SK-N-SH treated with all-trans-retinoic acid at 6 μM for 48 hours (cell line): Measurements from ENCODE around the gene KCNQ5.
"Not testable (repeated sequence)": the region's sequence is repeated elsewhere in the genome, so short reads cannot be mapped to it uniquely, and the experiment has no call there.

Source experiments
- ATAC-seq: fragments of 200-7000 bp; cut with Tn5 transposase; 3 replicates; pipeline ENCODE4 v1.9.1; 2020; ENCODE audit warnings: mild to moderate bottlenecking, moderate library complexity
- ARNTL ChIP-seq: fragments of 450-650 bp; formaldehyde crosslinking; IDR thresholded peaks from 2 replicates; pipeline ENCODE4 v1.5.0; 2020; ENCODE audit warnings: low read depth, mild to moderate bottlenecking, moderate library complexity, borderline replicate concordance
- BACH2 ChIP-seq: fragments of 250-450 bp; sonication (Bioruptor Pico); IDR thresholded peaks from 2 replicates; pipeline ENCODE4 v1.9.0; 2021; ENCODE audit warnings: mild to moderate bottlenecking, borderline replicate concordance
- CREB5 ChIP-seq: fragments of 250-450 bp; sonication (Bioruptor Pico); IDR thresholded peaks from 2 replicates; pipeline ENCODE4 v1.5.1; 2020; ENCODE audit warnings: low read depth, mild to moderate bottlenecking, moderate library complexity
- CSDC2 ChIP-seq: fragments of 250-450 bp; sonication (Bioruptor Pico); IDR thresholded peaks from 2 replicates; pipeline ENCODE4 v1.5.0; 2020; ENCODE audit warnings: mild to moderate bottlenecking, moderate library complexity
- CSRNP3 ChIP-seq: fragments of 250-450 bp; sonication (Bioruptor Pico); IDR thresholded peaks from 2 replicates; pipeline ENCODE4 v1.5.1; 2021; ENCODE audit warnings: mild to moderate bottlenecking, moderate library complexity
- ESRRG ChIP-seq: fragments of 250-450 bp; sonication (Bioruptor Pico); IDR thresholded peaks from 2 replicates; pipeline ENCODE4 v1.6.1; 2021; ENCODE audit warnings: mild to moderate bottlenecking
- ISL1 ChIP-seq: fragments of 250-450 bp; sonication (Bioruptor Pico); IDR thresholded peaks from 2 replicates; pipeline ENCODE4 v2.1.2; 2022; ENCODE audit warnings: mild to moderate bottlenecking, moderate library complexity
- OSR1 ChIP-seq: fragments of 250-450 bp; sonication (Bioruptor Pico); IDR thresholded peaks from 2 replicates; pipeline ENCODE4 v1.8.0; 2022; ENCODE audit warnings: moderate library complexity, mild to moderate bottlenecking, inconsistent platforms
- PPARA ChIP-seq: fragments of 250-450 bp; sonication (Bioruptor Pico); IDR thresholded peaks from 2 replicates; pipeline ENCODE4 v1.5.0; 2020; ENCODE audit warnings: mild to moderate bottlenecking, borderline replicate concordance
- RARB ChIP-seq: fragments of 250-450 bp; sonication (Bioruptor Pico); IDR thresholded peaks from 2 replicates; pipeline ENCODE4 v1.8.0; 2021; ENCODE audit warnings: mild to moderate bottlenecking, moderate library complexity
- SNAI2 ChIP-seq: fragments of 250-450 bp; sonication (Bioruptor Pico); IDR thresholded peaks from 2 replicates; pipeline ENCODE4 v1.5.0; 2020; ENCODE audit warnings: mild to moderate bottlenecking, moderate library complexity
- TCF4 ChIP-seq: fragments of 250-450 bp; sonication (Bioruptor Pico); IDR thresholded peaks from 2 replicates; pipeline ENCODE4 v1.8.0; 2021; ENCODE audit warnings: mild to moderate bottlenecking, moderate library complexity, borderline replicate concordance
- TOX ChIP-seq: fragments of 250-450 bp; sonication (Bioruptor Pico); IDR thresholded peaks from 2 replicates; pipeline ENCODE4 v1.8.0; 2021; ENCODE audit warnings: mild to moderate bottlenecking, moderate library complexity, borderline replicate concordance
- ZC3H10 ChIP-seq: fragments of 250-450 bp; sonication (Bioruptor Pico); IDR thresholded peaks from 2 replicates; pipeline ENCODE4 v1.5.1; 2021; ENCODE audit warnings: mild to moderate bottlenecking, moderate library complexity
- ZFP3 ChIP-seq: fragments of 250-450 bp; sonication (Bioruptor Pico); IDR thresholded peaks from 2 replicates; pipeline ENCODE4 v1.5.0; 2020; ENCODE audit warnings: mild to moderate bottlenecking, moderate library complexity
- ZNF565 ChIP-seq: fragments of 450-650 bp; formaldehyde crosslinking; conservative IDR thresholded peaks from 2 replicates; pipeline ENCODE4 v1.5.0; 2020; ENCODE audit warnings: low read depth, mild to moderate bottlenecking, moderate library complexity
- ZNF70 ChIP-seq: fragments of 450-650 bp; formaldehyde crosslinking; IDR thresholded peaks from 2 replicates; pipeline ENCODE4 v1.5.0; 2020; ENCODE audit warnings: mild to moderate bottlenecking, moderate library complexity
- ZNF8 ChIP-seq: fragments of 450-650 bp; formaldehyde crosslinking; IDR thresholded peaks from 2 replicates; pipeline ENCODE4 v1.5.0; 2020; ENCODE audit warnings: mild to moderate bottlenecking, moderate library complexity
- TF ChIP-seq, protein P1 (sequence below): fragments of 250-450 bp; sonication (Bioruptor Pico); IDR thresholded peaks from 2 replicates; pipeline ENCODE4 v1.8.0; 2020; ENCODE audit warnings: mild to moderate bottlenecking, moderate library complexity, borderline replicate concordance
- TF ChIP-seq, protein P2 (sequence below): fragments of 250-450 bp; sonication (Bioruptor Pico); IDR thresholded peaks from 2 replicates; pipeline ENCODE4 v1.5.0; 2020; ENCODE audit warnings: mild to moderate bottlenecking, moderate library complexity

The KCNQ5 gene

DNA sequence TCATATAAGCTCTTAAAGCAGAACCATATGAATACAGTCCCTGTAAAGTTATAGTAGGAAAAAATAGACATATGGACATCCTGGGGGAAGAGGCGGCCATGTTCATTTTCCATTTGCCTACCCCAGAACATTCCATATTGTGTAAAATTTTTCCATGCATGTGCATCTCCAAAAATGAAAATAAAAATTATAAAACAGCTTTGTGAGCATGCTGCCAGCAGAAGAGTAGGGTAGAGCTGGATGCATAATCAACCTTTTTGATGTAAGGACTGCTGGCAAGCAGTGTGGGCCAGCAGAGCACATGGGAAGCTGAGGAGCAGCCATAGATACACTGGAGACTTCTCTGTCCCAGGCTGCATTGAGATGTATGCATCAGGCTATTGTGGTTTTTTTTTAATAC lies 271.0 kb downstream of the KCNQ5 start:
- no peak for TF ChIP-seq ZNF8 (CRISPR knock-in tag)
- no peak for TF ChIP-seq TCF4
- TF ChIP-seq ESRRG (CRISPR knock-in tag), result no peak
- no peak for TF ChIP-seq TOX (CRISPR knock-in tag)
- TF ChIP-seq ZNF565 (CRISPR knock-in tag), result no peak
- TF ChIP-seq ZFP3 (CRISPR knock-in tag), result no peak
- TF ChIP-seq, protein P1, sequence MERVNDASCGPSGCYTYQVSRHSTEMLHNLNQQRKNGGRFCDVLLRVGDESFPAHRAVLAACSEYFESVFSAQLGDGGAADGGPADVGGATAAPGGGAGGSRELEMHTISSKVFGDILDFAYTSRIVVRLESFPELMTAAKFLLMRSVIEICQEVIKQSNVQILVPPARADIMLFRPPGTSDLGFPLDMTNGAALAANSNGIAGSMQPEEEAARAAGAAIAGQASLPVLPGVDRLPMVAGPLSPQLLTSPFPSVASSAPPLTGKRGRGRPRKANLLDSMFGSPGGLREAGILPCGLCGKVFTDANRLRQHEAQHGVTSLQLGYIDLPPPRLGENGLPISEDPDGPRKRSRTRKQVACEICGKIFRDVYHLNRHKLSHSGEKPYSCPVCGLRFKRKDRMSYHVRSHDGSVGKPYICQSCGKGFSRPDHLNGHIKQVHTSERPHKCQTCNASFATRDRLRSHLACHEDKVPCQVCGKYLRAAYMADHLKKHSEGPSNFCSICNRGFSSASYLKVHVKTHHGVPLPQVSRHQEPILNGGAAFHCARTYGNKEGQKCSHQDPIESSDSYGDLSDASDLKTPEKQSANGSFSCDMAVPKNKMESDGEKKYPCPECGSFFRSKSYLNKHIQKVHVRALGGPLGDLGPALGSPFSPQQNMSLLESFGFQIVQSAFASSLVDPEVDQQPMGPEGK (CRISPR knock-in tag), result no peak
- no peak for TF ChIP-seq CSRNP3
- TF ChIP-seq, protein P2, sequence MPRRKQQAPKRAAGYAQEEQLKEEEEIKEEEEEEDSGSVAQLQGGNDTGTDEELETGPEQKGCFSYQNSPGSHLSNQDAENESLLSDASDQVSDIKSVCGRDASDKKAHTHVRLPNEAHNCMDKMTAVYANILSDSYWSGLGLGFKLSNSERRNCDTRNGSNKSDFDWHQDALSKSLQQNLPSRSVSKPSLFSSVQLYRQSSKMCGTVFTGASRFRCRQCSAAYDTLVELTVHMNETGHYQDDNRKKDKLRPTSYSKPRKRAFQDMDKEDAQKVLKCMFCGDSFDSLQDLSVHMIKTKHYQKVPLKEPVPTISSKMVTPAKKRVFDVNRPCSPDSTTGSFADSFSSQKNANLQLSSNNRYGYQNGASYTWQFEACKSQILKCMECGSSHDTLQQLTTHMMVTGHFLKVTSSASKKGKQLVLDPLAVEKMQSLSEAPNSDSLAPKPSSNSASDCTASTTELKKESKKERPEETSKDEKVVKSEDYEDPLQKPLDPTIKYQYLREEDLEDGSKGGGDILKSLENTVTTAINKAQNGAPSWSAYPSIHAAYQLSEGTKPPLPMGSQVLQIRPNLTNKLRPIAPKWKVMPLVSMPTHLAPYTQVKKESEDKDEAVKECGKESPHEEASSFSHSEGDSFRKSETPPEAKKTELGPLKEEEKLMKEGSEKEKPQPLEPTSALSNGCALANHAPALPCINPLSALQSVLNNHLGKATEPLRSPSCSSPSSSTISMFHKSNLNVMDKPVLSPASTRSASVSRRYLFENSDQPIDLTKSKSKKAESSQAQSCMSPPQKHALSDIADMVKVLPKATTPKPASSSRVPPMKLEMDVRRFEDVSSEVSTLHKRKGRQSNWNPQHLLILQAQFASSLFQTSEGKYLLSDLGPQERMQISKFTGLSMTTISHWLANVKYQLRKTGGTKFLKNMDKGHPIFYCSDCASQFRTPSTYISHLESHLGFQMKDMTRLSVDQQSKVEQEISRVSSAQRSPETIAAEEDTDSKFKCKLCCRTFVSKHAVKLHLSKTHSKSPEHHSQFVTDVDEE (CRISPR knock-in tag), result no peak
- no peak for TF ChIP-seq PPARA
- TF ChIP-seq ARNTL, result no peak
- TF ChIP-seq ISL1, result no peak
- no peak for TF ChIP-seq BACH2 (CRISPR knock-in tag)
- TF ChIP-seq ZNF70 (CRISPR knock-in tag), result no peak
- TF ChIP-seq RARB (CRISPR knock-in tag), result no peak
- TF ChIP-seq CSDC2, result no peak
- no peak for TF ChIP-seq CREB5 (CRISPR knock-in tag)
- TF ChIP-seq SNAI2 (CRISPR knock-in tag), result no peak
- no peak for TF ChIP-seq OSR1 (CRISPR knock-in tag)
- no peak for TF ChIP-seq ZC3H10
- ATAC-seq, result no peak

GRCh38 chr6:72894091-72894490 lies 272.2 kb downstream of the KCNQ5 start:
- no peak for TF ChIP-seq SNAI2 (CRISPR knock-in tag)
- no peak for TF ChIP-seq CSDC2
- no peak for TF ChIP-seq TOX (CRISPR knock-in tag)
- no peak for TF ChIP-seq PPARA
- TF ChIP-seq ESRRG (CRISPR knock-in tag), result no peak
- no peak for ATAC-seq

- ATAC-seq, result not testable (repeated sequence)
- TF ChIP-seq ZNF8 (CRISPR knock-in tag), result peak; percentile 25; the same call in 1 of the 2 replicates
These were observed 276.4 kb downstream of the KCNQ5 start for GRCh38 chr6:72898313-72898712.

GRCh38 chr6:72905705-72906478 lies 284.0 kb downstream of the KCNQ5 start:
- no peak for TF ChIP-seq CSRNP3
- no peak for ATAC-seq
